Kidney epithelial cell (primary cell): ENCODE data around the gene COPS9. TPM values are rescaled to one million over a fixed set of nuclear protein-coding genes. Genes with fewer than 3 reads are reported as not detected.

ENCODE experiments used
- DNase-seq: peaks from one replicate; pipeline ENCODE4 v3.0.0-alpha.2; 2010; ENCODE audit warnings: low read depth
- H3K27me3 ChIP-seq: 2 replicates; pipeline ENCODE4 v1.6.0; 2011; ENCODE audit warnings: low read length; ENCODE audit not compliant: control insufficient read depth, insufficient read depth
- H3K36me3 ChIP-seq: 2 replicates; pipeline ENCODE4 v1.5.1; 2011; ENCODE audit warnings: low read length; ENCODE audit not compliant: control insufficient read depth, insufficient read depth
- H3K4me3 ChIP-seq: 2 replicates; pipeline ENCODE4 v1.5.1; 2011; ENCODE audit warnings: low read depth, mild to moderate bottlenecking, control low read depth, low read length
- total RNA-seq: library from RNA; depleted of rRNA; stranded (reverse); fragments of >200 nt; gene quantifications from 2 replicates; pipeline ENCODE4 v1.2.3, GENCODE V29; 2015
- TF ChIP-seq, protein P1 (sequence below): IDR thresholded peaks from 2 replicates; pipeline ENCODE4 v1.5.1; 2011; ENCODE audit warnings: mild to moderate bottlenecking, moderate library complexity, low read length, control low read depth, inconsistent platforms; ENCODE audit not compliant: insufficient read depth, poor library complexity, severe bottlenecking

Gene COPS9
- total RNA-seq: 164 and 186 TPM in 2 replicates

DNA sequence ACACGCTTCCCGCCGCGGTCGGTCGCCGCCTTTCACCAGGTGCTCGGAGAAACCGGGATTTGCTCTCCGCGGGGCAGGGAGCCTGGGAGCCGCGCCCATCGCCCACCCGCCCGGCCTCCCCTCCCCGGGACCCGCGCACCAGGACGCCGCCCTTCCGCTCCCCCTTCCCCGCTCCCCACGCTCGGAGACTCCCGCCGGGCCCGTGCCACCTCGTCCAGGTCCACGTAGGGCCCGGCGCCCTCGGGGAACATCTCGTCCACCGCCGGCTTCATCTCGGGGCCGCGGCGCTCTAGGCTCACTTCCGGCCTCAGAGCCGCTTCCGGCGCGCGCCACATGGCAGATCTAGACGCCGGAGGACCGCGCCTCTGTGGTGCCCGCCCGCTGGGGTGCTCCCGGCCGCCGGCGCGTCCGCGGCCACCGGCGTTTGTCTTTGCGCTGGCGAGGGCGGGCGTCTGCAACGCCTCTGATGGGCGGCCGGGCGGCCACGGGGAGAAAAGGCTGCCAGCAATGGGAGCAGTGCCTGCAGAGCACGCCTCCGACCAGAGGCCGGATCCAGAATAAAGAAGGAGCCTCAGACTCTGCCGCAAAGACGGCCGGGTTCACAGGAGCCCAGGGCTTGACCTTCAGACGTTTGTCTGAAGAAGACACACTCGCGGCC is at the start of gene COPS9:
Gene COPS9 (minus strand): TSS at position 293 of the 658 bp plus-strand sequence. CDS start 21 bp downstream, at position 272.
- peak within 1 kb of the TSS; percentile 67 for H3K4me3 ChIP-seq
- no peaks in the 10 kb centered on the region for H3K36me3 ChIP-seq
- peak; percentile 44 for DNase-seq
- TF ChIP-seq, protein P1, sequence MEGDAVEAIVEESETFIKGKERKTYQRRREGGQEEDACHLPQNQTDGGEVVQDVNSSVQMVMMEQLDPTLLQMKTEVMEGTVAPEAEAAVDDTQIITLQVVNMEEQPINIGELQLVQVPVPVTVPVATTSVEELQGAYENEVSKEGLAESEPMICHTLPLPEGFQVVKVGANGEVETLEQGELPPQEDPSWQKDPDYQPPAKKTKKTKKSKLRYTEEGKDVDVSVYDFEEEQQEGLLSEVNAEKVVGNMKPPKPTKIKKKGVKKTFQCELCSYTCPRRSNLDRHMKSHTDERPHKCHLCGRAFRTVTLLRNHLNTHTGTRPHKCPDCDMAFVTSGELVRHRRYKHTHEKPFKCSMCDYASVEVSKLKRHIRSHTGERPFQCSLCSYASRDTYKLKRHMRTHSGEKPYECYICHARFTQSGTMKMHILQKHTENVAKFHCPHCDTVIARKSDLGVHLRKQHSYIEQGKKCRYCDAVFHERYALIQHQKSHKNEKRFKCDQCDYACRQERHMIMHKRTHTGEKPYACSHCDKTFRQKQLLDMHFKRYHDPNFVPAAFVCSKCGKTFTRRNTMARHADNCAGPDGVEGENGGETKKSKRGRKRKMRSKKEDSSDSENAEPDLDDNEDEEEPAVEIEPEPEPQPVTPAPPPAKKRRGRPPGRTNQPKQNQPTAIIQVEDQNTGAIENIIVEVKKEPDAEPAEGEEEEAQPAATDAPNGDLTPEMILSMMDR: no peak
- H3K27me3 ChIP-seq: peaks cover 19% of the 10 kb centered on the region

DNA sequence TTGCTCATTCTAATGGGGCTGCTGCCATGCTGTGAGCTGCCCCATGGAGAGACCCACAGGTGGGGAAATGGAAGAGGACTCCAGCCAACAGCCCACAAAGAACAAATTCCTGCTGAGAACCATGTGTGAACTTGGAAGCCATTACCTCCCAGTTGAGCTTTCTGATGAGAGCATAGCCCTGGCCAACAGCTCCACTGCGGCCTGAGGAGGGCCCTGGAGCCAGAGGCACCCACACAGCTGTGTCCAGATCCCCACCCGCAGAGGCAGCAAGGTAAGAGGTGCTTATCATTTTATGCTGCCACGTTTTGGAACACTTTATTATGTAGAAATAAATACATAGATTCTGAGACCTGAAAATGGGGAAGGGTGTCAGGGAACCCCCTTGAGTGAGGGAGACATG is 48.6 kb upstream of the COPS9 start:
- H3K4me3 ChIP-seq: no peak overlapping the region
- peaks cover 11% of the 10 kb centered on the region for H3K27me3 ChIP-seq
- DNase-seq: no peak
- TF ChIP-seq, protein P1: no peak
- no peaks in the 10 kb centered on the region for H3K36me3 ChIP-seq

DNA sequence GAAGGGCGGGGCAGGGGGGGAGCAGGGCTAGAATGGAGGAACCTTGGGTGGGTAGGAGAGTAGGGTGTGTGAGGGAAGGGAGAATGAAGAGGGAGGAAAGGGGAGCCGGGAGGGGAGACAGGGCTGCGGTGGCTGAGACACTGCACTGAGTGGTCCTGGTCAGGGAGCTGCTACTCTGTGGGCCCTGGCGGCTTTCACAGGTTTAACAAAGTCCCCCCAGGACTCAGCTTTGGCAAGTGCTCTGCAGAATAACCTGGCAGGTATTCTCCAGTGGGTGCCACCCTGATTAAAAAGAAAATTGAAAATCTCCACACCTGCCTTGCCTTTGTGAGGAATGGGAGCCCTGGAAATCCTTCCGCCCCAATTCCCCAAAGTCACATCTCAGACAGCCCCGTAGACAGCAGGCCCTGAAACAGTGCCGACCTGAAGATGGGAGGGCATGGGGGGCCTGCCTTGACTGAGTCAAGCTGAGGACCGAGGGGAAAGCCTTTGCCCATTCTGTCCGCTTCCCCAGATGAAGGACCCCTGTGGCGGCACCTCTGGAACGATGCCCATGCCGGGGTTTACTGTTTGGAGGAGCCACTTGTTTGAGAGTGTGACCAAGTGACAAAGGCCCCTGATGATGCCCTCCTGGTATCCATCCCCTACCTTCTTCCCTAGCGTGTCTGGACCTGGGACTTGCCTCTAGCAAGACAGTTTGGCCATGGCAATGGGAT is 47.9 kb upstream of the COPS9 start:
- Histone ChIP-seq H3K36me3 (no peaks in the 10 kb centered on the region), H3K4me3 (no peak overlapping the region), H3K27me3 (peaks cover 14% of the 10 kb centered on the region)
- DNase-seq: no peak
- TF ChIP-seq, protein P1: no peak

DNA sequence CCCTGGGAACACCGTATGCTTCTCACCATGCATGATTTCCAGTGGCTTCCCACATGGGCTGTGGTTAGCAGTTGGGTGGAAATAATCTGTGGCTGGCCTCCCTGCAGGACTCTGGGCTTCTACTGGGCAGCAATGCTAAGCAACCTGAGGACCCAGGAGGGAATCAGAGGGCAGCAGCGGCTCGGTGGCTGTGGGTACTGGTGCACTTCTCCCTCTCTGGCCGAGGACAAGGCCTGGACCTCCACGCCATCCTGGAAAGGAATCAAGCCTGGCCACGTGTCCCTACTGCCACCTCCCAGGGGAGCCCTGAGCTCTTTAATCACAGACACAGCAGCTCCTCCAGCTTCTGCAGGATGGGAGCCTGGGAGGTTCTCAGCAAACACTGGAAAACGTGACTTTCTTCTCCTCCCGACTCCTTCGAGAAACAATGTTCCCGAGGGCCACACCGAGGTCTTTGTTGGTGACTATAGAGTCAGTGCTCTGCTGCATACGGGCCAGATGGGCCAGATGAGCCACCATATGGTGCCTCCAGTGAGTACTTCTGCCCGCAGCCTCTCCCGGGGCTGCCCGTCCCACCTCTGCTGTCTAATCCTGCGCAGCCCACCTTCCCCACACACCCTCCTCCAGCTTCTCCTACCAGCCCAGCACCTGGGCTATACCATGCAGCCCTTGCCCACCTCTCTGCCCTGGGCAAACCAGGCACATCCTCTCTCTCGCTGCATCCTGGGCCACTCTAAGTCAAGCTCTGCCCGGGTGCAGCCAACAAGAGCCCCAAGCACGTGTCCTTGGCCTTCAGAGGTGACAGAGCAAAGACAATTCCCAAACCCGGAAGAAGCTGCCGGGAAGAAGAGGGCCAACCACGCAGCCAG is 47.1 kb upstream of the COPS9 start:
- Histone ChIP-seq H3K4me3 (no peak overlapping the region), H3K27me3 (peaks cover 16% of the 10 kb centered on the region), H3K36me3 (no peaks in the 10 kb centered on the region)
- no peak for DNase-seq
- TF ChIP-seq, protein P1: no peak

DNA sequence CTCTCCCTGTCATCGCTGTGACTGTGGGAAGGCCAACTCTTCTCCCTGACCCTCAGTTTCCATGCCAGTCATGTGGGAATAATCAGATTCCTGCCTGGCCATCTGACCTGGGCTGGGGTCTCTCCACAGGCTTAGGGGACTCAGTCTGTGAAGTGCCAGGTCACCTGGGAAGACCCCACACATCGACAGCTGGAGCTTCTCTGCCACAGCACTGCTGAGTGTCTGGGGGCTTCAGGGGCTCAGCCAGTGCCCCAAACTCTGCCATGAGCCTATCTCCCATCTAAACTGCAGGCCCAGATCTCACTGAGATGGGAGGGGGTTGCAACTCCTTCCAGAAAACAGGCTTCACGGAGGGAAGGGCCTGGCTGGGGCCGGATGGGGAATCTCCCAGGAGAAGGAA is 46.4 kb upstream of the COPS9 start:
- Histone ChIP-seq H3K27me3 (peaks cover 15% of the 10 kb centered on the region), H3K4me3 (no peak overlapping the region), H3K36me3 (no peaks in the 10 kb centered on the region)
- TF ChIP-seq, protein P1: no peak
- DNase-seq: no peak
